GM18526 (cell line): ENCODE data around the gene FASN.

ENCODE experiments used
- POLR2A ChIP-seq: IDR thresholded peaks from 3 replicates; pipeline ENCODE4 v1.6.1; 2011; ENCODE audit not compliant: insufficient read length; ENCODE audit errors: extremely low read depth

Gene FASN

DNA sequence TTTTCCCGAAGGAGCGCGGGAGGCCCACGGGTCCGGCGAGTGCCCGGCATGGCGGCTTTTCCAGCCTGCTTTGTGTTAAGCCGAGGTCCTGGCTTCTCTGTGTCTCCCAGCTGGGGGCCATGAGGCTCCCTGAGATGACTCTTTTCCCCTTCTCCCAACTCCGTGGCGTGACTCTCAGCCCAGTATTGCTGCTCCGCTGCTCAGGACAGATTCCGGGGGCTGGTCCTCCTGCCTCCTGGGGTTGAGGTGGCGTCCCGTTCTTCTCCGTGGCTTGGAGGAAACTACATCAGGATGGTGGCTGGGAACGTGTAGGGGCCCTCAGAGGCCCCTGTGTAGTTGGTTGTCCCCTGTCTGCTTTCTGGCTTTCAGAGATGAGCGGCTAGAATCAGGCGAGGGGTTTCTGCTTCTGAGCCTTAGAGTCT is 45.4 kb downstream of the FASN start:
- no peak for TF ChIP-seq POLR2A

DNA sequence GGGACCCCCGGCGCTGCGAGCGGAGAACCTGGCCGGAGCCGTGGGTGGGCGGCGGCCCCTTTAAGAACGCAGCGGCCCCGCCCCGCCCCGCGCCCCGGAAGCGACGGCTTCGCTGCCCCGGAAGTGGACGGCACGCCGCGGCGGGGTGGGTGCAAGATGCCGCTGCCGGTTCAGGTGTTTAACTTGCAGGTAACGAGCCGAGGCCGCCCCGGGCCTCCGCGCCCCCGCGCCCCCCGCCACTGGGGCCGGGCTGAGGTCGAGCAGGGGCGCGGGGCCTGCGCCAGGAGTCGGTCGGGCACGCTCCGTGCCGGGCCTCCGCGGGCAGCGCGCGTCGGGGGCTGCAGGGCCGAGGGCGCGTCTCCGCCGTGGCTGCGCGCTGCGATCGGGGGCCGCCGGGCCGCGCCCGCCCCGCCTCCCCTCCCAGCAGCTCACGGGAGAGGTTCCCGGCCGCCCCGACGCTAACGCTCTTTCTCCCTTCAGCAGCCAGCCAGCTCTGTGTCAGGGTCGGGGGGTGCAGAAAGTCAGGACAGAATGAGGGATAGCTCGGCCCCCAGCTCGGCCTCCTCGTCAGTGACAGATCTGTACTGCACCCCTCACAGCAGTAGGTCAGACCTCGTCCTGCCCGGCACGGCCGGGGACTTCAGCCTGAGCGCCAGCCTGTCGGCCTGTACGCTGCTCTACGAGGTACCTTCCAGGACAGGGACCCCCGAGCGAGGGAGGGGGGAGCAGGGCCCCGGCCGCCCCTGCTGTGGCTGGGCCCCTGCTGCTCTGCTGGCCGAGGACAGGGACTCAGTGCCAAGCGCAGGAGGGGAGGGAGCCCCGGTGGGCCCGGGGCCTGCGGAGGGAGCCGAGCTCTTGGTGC is 46.0 kb downstream of the FASN start, which contains the start of the genes GPS1 and RFNG:
TSS of gene GPS1 (plus strand) at position 123 of the 862 bp plus-strand sequence. CDS start at position 157, 34 bp downstream.
TSS of gene RFNG (minus strand) at position 36 of the 862 bp plus-strand sequence. CDS start 45 bp downstream, outside the sequence.
- peak; percentile 59 for TF ChIP-seq POLR2A

DNA sequence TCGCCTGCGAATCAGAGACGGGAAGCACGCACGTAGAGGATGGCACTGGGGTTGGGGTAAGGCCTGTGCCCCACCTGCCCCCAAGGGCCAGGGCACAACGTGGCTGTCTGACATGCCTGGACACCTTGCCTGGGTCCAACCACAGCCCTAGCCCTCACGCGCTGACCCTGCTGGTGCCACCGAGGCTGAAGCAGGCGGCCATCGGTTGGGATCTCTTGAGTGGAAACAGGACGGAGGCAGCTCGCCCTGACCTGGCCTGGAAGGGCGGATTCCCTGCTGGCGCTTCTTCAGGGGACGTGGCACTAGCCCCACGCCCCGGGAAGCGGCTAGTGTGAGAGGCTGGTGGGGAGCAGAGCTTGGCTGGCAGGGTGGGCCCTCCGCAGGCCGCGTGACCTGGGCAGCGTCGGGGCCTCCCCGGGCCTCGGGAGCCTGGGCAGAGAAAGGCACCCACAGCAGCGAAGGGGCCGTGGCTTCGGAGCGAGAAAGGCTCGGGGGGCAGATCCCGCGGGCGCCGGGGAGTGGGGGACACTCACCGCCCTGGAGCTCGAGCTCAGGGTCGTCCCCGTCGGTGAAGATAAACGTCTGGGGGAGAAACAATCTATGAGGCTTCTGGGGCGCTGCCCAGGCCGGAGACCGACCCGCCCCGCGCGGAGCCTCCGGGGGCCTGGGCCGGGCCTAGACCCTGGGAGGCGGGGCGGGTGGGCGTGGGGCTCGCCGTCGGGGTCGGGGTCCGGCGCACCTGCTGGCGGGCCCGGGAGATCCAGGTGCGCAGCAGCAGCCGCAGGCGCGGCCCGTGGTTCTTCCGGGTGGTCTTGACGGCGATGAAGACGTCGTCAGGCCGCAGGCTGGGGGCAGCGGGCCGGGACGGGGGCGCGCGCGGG is 47.0 kb downstream of the FASN start:
- TF ChIP-seq POLR2A = no peak

DNA sequence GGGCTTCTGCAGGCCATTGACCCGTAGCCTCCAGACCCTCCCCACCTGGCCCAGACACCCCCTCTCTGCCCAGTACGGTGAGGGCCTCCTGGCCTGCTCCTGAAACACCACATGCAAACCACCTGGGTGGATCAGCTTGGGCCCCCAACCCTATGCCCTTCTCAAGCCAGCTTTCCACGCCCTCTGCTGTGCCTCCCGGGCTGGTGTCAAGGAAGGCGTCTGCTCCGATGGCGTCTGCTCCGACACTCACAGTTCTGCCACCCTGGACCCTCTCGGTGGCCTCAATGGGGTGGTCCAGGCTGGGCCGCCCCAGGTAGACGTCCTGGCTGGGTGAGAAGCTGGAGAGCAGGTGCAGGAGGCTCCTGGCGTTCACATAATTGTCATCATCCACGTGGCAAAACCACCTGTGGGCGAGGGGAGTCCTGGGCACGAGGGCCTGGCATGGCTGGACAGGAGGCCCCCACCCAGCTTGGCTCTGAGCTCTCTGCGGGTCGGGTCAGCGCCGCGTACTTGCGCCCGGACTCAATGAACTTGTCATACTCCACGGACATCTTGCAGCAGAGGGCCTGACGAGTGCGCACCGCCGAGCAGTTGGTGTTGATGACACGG is 47.8 kb downstream of the FASN start:
- TF ChIP-seq POLR2A = no peak

DNA sequence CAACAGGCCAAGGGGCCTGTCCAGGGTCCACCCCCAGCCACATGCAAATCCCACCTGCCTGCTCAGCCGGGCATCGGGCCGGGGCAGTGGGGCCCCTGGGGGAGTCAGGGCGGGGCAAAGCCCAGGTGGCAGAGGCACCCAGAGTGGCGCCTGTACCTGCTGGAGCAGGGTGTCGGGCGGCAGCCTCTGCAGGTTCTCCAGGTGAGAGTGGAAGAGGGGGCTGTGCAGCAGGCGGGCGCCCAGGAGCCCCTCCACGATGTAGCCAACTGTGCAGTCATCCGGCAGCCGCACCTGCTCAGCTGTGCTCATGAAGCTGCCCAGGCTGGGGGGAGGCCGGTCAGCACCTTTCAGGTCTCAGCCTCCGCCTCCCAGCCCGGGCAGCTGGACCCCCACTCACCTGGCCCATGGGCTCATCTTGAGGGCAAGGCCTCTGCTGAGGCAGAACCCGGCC is 48.5 kb downstream of the FASN start:
- no peak for TF ChIP-seq POLR2A

DNA sequence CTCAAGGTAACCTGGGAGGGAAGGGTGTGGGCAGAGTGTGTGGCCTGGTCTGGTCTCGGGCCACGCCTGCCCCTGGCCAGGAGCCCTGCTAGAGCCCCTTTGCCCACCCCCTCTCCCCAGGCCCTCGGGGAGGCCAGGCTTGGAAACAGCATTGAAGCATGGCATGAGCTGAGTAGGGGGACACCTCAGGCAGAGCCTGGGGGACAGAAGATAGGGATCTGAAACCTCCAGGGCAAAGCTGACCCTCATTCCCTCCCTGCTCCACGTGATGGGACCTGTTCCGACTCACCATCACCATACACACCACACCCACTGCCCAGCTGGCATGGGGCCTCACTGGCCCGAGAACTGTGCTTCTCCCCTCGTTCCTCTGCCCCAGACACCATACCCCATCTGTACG is 48.9 kb downstream of the FASN start:
- TF ChIP-seq POLR2A = no peak

DNA sequence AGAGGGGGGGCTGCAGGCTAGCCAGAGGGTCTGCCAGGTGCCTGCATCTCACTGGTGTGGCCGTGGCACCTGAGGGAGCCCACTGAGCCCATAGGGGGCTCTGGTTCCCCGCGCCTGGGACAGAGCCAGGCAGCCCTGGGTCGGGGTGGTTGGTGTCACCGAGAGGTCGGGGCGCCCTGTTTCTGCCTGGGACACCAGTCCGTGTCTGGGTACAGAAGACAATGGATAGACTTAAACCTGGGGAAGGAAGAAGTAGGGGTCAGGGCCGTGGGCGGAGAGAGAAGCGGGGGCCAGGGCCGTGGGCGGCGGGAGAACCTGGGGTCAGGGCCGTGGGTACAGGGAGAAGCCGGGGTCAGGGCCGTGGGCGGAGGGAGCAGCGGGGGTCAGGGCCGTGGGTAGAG is 49.5 kb downstream of the FASN start:
- TF ChIP-seq POLR2A = no peak

DNA sequence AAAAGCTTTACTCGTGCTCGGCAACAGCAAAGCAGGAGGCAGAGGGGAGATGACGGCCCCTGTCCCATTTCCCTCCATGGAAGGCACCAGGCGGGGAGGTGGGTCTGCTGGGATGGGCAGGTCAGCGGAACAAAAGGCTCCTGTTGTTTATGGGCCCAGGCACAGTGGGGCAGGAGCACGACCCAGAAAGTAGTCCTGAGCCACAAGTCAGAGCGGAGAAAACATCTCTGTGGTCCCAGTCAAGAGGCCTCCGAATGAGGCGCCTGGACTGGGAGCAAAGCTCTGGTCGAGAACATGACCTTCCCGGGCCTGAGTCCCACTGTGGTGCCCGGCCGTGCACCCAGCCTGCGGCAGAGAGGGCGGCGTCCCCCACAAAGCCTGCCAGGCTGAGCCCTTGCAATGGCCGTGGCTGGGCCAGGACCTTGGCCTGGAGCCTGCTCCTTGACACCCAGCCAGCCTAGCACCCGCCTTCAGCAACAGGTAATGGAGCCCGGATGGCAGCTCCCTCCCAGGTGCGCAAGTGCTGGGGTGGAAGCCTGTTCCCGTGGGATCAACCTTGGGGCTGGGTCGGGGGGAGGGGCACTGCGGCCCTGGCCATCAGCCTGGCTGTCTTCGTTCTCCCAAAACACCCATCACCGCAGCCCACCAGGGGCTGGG is 50.0 kb downstream of the FASN start:
- TF ChIP-seq POLR2A = no peak

DNA sequence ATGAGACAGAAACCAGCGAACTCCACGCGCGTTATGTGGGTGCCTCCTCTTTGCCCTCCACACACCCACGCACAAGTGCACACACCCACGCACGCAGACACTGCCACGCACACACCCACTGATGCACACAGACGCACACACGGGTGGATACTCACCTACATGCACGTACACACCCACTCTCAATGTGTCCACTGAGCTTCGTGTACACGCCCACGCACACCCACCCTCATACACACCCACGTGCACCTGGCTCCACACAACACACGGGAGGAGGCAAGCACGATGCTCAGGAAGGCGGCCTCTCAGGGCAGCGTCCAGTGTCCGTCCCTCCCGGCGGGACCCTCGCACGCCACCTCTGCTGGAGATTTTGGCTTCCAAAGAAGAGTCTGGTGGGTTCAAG is 50.7 kb downstream of the FASN start:
- no peak for TF ChIP-seq POLR2A

DNA sequence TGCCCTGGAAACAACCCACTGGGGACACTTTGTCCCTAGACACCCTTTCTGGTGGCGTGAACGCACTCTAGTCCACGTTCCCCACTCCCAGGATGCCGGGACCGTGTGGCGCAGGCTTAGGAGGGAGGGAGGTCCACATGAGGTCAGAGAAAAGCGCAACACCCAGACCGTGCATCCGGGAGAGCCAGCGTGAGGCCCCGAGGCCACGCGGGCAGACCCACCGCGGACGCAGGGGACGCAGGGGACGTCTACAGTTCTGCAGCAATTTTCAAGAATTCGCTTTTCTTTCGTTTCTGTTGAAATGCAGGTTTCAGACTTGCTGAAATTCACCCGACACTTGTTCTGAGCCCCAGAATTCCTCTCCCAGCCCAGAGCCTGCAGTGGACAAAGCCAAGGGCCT is 51.1 kb downstream of the FASN start:
- TF ChIP-seq POLR2A = no peak

DNA sequence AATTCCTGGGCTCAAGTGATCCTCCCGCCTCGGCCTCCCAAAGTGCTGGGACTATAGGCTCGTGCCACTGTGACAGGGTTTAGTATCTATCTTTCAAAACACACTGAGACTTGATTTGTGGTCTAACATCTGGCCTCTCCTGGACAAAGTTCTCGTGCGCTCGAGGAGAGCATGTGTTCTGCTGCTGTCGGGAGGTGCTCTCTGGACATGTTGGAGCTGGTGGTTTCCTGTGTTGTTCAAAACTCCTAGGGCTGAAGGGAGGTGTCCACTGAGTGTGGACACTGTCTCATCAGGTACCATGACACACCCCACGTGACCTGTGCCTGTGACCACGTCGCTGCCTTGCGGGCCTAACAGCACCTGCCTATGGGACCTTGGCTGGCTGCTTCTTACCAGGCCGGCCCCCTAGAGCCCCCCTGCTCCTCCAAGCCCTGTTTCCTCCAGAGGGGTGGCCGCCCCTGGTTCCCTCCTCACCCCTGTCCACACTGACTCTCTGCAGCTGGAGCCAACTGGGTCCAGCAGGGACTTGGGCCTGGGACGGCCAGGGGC is 52.0 kb downstream of the FASN start:
- TF ChIP-seq POLR2A = no peak

DNA sequence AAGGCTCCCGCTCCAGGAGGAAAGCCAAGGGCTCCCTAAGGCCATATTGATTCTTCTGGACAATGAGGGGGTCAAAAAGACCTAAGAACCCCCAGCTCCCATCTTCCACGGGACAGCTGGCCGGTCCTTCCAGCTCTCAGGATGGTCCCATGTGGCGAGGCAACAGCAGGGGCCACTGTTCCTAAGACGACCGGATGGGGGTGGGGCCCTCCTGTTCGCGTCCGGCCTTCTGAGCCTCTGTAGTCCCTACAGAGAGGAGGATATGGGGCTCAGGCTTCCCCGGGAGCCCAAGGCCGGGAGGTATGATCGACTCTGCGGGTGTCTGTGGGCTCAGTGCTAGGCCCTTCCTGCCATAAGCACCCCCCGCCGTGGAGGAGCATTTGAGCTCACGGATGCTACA is 54.5 kb downstream of the FASN start:
- TF ChIP-seq POLR2A = no peak

DNA sequence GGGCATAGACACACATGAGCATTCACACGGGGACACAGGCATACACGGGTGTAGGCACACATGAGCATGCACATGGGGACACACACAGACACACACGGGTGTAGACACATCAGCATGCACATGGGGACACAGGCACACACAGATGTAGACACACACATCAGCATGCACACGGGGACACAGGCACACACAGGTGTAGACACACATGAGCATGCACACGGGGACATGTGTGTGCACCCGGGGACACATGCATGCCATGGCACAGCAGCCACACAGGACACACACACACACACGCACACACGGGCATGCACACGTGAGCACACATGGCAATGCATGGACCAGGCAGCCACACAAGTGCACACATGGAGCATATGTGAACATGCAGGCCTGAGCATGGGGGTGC is 55.4 kb downstream of the FASN start:
- no peak for TF ChIP-seq POLR2A

DNA sequence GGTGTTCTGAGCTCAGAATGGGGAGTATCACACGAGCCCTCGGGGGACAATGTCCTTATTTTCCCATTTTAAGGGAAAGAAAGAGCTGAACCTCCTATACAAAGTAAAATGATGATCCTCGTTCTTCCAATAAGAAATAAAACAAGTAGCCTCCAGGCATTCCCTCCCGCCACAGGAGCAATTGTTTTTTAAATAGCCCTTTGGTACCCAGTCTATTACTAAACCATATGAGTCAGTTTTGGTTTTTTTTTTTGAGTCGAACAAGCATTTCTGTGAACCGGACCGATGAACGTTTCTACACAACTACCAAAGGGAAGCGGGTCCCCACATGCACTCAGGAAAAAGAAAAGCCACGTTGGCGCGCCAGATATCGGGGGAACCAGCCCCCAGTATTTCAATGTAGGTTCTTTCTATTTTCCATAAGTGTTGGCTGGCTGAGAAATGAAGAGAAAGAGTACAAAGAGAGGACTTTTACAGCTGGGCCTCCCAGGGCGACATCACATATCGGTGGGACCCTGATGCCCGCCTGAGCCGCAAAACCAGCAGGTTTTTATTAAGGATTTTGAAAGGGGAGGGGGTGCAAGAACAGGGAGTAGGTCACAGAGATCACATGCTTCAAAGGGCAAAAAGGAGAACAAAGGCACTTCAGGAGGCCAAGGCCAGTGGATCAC is 56.8 kb downstream of the FASN start:
- no peak for TF ChIP-seq POLR2A
